WTC11 (cell line): ENCODE results near the gene NLRC5.

Experiments
- AFF4 ChIP-seq: sonication (generic); formaldehyde crosslinking; IDR thresholded peaks from 2 replicates; pipeline ENCODE4 v1.8.1; 2023; ENCODE audit warnings: mild to moderate bottlenecking, missing genetic modification reagents, borderline replicate concordance
- CBFB ChIP-seq: sonication (generic); formaldehyde crosslinking; IDR thresholded peaks from 2 replicates; pipeline ENCODE4 v1.8.1; 2022; ENCODE audit warnings: mild to moderate bottlenecking, low read depth, missing genetic modification reagents
- ESRRA ChIP-seq: sonication (generic); formaldehyde crosslinking; IDR thresholded peaks from 2 replicates; pipeline ENCODE4 v1.8.1; 2022; ENCODE audit warnings: mild to moderate bottlenecking, missing genetic modification reagents, borderline replicate concordance
- KAT7 ChIP-seq: sonication (generic); formaldehyde crosslinking; IDR thresholded peaks from 2 replicates; pipeline ENCODE4 v1.8.1; 2023; ENCODE audit warnings: missing genetic modification reagents, mild to moderate bottlenecking, borderline replicate concordance
- MAX ChIP-seq: sonication (generic); formaldehyde crosslinking; IDR thresholded peaks from 2 replicates; pipeline ENCODE4 v1.8.0; 2022; ENCODE audit warnings: mild to moderate bottlenecking, missing genetic modification reagents
- OVOL2 ChIP-seq: fragments of 250-450 bp; sonication (Bioruptor Pico); IDR thresholded peaks from 2 replicates; pipeline ENCODE4 v1.9.0; 2021; ENCODE audit warnings: mild to moderate bottlenecking, borderline replicate concordance
- PRRX2 ChIP-seq: fragments of 250-450 bp; sonication (Bioruptor Pico); IDR thresholded peaks from 2 replicates; pipeline ENCODE4 v1.8.0; 2021; ENCODE audit warnings: mild to moderate bottlenecking
- SMAD4 ChIP-seq: sonication (generic); formaldehyde crosslinking; IDR thresholded peaks from 2 replicates; pipeline ENCODE4 v1.8.0; 2022; ENCODE audit warnings: mild to moderate bottlenecking, missing genetic modification reagents
- ZNF138 ChIP-seq: sonication (generic); formaldehyde crosslinking; conservative IDR thresholded peaks from 2 replicates; pipeline ENCODE4 v1.8.1; 2022; ENCODE audit warnings: mild to moderate bottlenecking, moderate library complexity, missing genetic modification reagents
- TF ChIP-seq, protein P1 (sequence below): fragments of 200-600 bp; IDR thresholded peaks from 2 replicates; pipeline ENCODE4 v1.8.0; 2022; ENCODE audit warnings: antibody characterized with exemption

- TF ChIP-seq, protein P1, sequence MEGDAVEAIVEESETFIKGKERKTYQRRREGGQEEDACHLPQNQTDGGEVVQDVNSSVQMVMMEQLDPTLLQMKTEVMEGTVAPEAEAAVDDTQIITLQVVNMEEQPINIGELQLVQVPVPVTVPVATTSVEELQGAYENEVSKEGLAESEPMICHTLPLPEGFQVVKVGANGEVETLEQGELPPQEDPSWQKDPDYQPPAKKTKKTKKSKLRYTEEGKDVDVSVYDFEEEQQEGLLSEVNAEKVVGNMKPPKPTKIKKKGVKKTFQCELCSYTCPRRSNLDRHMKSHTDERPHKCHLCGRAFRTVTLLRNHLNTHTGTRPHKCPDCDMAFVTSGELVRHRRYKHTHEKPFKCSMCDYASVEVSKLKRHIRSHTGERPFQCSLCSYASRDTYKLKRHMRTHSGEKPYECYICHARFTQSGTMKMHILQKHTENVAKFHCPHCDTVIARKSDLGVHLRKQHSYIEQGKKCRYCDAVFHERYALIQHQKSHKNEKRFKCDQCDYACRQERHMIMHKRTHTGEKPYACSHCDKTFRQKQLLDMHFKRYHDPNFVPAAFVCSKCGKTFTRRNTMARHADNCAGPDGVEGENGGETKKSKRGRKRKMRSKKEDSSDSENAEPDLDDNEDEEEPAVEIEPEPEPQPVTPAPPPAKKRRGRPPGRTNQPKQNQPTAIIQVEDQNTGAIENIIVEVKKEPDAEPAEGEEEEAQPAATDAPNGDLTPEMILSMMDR = no peak
- no peak for TF ChIP-seq ZNF138 (CRISPR knock-in tag)
- no peak for TF ChIP-seq AFF4 (CRISPR knock-in tag)
- no peak for TF ChIP-seq CBFB
- TF ChIP-seq OVOL2 (CRISPR knock-in tag) = no peak
- TF ChIP-seq SMAD4 (CRISPR knock-in tag) = no peak
- no peak for TF ChIP-seq MAX (CRISPR knock-in tag)
- no peak for TF ChIP-seq PRRX2
- no peak for TF ChIP-seq KAT7
- no peak for TF ChIP-seq ESRRA (CRISPR knock-in tag)
These were observed 11.8 kb downstream of the NLRC5 start for GRCh38 chr16:57001026-57001679.
